ENCODE results near the gene GNS. TPM values are rescaled to one million over a fixed set of nuclear protein-coding genes. Genes with fewer than 3 reads are reported as not detected.

GNS gene
- total and polyA plus RNA-seq, 2 of the 4 experiments (the other 2 are of a cell fraction): 60.4 to 80.7 TPM

DNA sequence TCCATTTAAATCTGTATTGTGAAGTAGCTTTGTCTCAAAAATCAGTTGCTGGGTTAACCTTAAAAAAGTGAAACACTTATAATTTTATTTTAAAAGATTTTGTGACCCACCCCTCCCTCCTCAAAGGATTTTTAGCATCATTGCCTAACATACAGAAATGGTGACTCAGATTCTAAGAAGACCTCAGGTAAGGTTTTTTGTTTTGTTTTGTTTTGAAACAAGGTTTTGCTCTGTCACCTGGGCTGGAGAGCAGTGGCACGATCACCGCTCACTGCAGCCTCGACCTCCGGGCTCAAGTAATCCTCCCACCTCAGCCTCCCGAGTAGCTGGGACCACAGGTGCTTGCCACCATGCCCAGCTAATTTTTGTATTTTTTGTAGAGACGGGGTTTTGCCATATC, 74.2 kb downstream of the GNS start:
- intact Hi-C loops (cut with micrococcal nuclease): no loop called here
- H3K4ac ChIP-seq (ENCODE audit: low read depth, low read length): no peak overlapping the region
- H3K23ac ChIP-seq (ENCODE audit: low read depth, low read length): no peak overlapping the region
- no peak overlapping the region for H3K9ac ChIP-seq (ENCODE audit: low read depth, low read length)
- H3K4me2 ChIP-seq (ENCODE audit: low read depth, low read length): no peak overlapping the region
- WGBS, 2 experiments (ENCODE audit: extremely low coverage in 2 of 2, insufficient read length in 1 of 2): 60% methylated on average over 1 of the region's 6 CpGs; no CpG with 5 or more reads in 1 of the 2 experiments
- POLR2A ChIA-PET (ENCODE audit: unreplicated experiment): no interaction called here
- DNase-seq (no peak), ATAC-seq (ENCODE audit: low read depth) (no peak)
- no peak overlapping the region for H2AFZ ChIP-seq (replicated peaks; ENCODE audit: low read length, poor library complexity)
- no peak overlapping the region for H3K56ac ChIP-seq (ENCODE audit: extremely low read depth, insufficient read depth, low read length)
- no peak overlapping the region for H4K5ac ChIP-seq (ENCODE audit: low read depth, low read length)
- H2AK5ac ChIP-seq (ENCODE audit: low read depth, low read length): no peak overlapping the region
- no peak overlapping the region for H2BK20ac ChIP-seq (ENCODE audit: low read depth, low read length)
- peaks cover 8% of the 10 kb centered on the region for H3K4me1 ChIP-seq (ENCODE audit: control insufficient read depth, insufficient read depth, low read length)
- dilution Hi-C loops (cut with HindIII; ENCODE audit: low sequenced_read_pairs, unreplicated experiment): no loop called here
- BruUV-seq (replicated peaks): no TSS peak
- H3K9me3 ChIP-seq (ENCODE audit: control insufficient read depth, insufficient read depth, low read length): no peaks in the 10 kb centered on the region
- H3K27ac ChIP-seq (ENCODE audit: insufficient read depth, low read length): no peak overlapping the region
- H2BK5ac ChIP-seq (ENCODE audit: low read depth, low read length, poor library complexity, severe bottlenecking): no peak overlapping the region
- H3K14ac ChIP-seq (replicated peaks; ENCODE audit: low read depth, low read length): no peak overlapping the region
- peaks cover 15% of the 10 kb centered on the region for H3K36me3 ChIP-seq (ENCODE audit: control insufficient read depth, insufficient read depth, low read length)
- H2BK15ac ChIP-seq (ENCODE audit: low read depth, low read length): no peak overlapping the region
- H3K27me3 ChIP-seq (ENCODE audit: control insufficient read depth, insufficient read depth, low read length): no peaks in the 10 kb centered on the region
- H4K91ac ChIP-seq (ENCODE audit: insufficient read depth, low read depth, low read length): no peak overlapping the region
- H2BK120ac ChIP-seq (ENCODE audit: low read depth, low read length): no peak overlapping the region
- TF ChIP-seq, protein P1, sequence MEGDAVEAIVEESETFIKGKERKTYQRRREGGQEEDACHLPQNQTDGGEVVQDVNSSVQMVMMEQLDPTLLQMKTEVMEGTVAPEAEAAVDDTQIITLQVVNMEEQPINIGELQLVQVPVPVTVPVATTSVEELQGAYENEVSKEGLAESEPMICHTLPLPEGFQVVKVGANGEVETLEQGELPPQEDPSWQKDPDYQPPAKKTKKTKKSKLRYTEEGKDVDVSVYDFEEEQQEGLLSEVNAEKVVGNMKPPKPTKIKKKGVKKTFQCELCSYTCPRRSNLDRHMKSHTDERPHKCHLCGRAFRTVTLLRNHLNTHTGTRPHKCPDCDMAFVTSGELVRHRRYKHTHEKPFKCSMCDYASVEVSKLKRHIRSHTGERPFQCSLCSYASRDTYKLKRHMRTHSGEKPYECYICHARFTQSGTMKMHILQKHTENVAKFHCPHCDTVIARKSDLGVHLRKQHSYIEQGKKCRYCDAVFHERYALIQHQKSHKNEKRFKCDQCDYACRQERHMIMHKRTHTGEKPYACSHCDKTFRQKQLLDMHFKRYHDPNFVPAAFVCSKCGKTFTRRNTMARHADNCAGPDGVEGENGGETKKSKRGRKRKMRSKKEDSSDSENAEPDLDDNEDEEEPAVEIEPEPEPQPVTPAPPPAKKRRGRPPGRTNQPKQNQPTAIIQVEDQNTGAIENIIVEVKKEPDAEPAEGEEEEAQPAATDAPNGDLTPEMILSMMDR (conservative IDR thresholded peaks at IDR 0.05; ENCODE audit: low read depth, low read length): no peak
- TF ChIP-seq SMC3 (IDR thresholded peaks at IDR 0.05; ENCODE audit: low read depth, low read length) (no peak), NFE2L2 (IDR thresholded peaks at IDR 0.05; ENCODE audit: low read depth, low read length) (no peak), MAFK (IDR thresholded peaks at IDR 0.05; ENCODE audit: low read depth, low read length) (no peak), CEBPB (IDR thresholded peaks at IDR 0.05; ENCODE audit: low read depth, low read length) (no peak), MXI1 (IDR thresholded peaks at IDR 0.05; ENCODE audit: borderline replicate concordance, low read depth, low read length) (no peak), POLR2A (IDR thresholded peaks at IDR 0.05; ENCODE audit: low read depth, low read length) (no peak), CHD1 (IDR thresholded peaks at IDR 0.05; ENCODE audit: low read depth, low read length) (no peak), BHLHE40 (IDR thresholded peaks at IDR 0.05; ENCODE audit: low read depth, low read length) (no peak), RCOR1 (IDR thresholded peaks at IDR 0.05; ENCODE audit: insufficient replicate concordance, low read length) (no peak), RFX5 (IDR thresholded peaks at IDR 0.05; ENCODE audit: low read depth, low read length) (no peak), FOS (IDR thresholded peaks at IDR 0.05; ENCODE audit: low read depth, low read length) (no peak), MAZ (IDR thresholded peaks at IDR 0.05; ENCODE audit: borderline replicate concordance, low read depth, low read length) (no peak), RAD21 (IDR thresholded peaks at IDR 0.05; ENCODE audit: low read length) (no peak), ELK1 (IDR thresholded peaks at IDR 0.05; ENCODE audit: borderline replicate concordance, low read depth, low read length) (no peak)
- TF ChIP-seq, protein P2, sequence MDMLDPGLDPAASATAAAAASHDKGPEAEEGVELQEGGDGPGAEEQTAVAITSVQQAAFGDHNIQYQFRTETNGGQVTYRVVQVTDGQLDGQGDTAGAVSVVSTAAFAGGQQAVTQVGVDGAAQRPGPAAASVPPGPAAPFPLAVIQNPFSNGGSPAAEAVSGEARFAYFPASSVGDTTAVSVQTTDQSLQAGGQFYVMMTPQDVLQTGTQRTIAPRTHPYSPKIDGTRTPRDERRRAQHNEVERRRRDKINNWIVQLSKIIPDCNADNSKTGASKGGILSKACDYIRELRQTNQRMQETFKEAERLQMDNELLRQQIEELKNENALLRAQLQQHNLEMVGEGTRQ (IDR thresholded peaks at IDR 0.05; ENCODE audit: low read depth, low read length): no peak
- H4K8ac ChIP-seq (ENCODE audit: low read depth in 2 of 2, low read length in 2 of 2): no peak overlapping the region
- H3K79me1 ChIP-seq (ENCODE audit: low read depth in 1 of 2, low read length in 2 of 2): peaks cover 15 to 65% of the 10 kb centered on the region in 2 experiments
- in situ Hi-C loops (cut with MboI; ENCODE audit: low sequenced_read_pairs): no loop called here
- peaks cover 10% of the 10 kb centered on the region for H3K9me1 ChIP-seq (ENCODE audit: insufficient read depth, low read length)
- H2AK9ac ChIP-seq (replicated peaks; ENCODE audit: low read depth, low read length, poor library complexity): no peak overlapping the region
- CTCF ChIA-PET: interaction anchor here (0.6 kb wide), 2 partner anchors 135 to 869 kb away, joined by 3 to 5 read pairs; no protein-coding TSS in a partner anchor
- H3K4me3 ChIP-seq (ENCODE audit: insufficient read depth, low read depth, low read length): no peak overlapping the region
- H4K20me1 ChIP-seq (ENCODE audit: insufficient read depth, low read length): peaks cover 8% of the 10 kb centered on the region; the same call in 1 of the 2 replicates
- no peak overlapping the region for H3K18ac ChIP-seq (ENCODE audit: low read depth, low read length)

Measured in IMR-90 (cell line).